ENCODE data around the gene FAM177A1.
"Not testable (repeated sequence)": the region's sequence is repeated elsewhere in the genome, so short reads cannot be mapped to it uniquely, and the experiment has no call there.

GRCh38 chr14:35094645-35095044, 48.6 kb downstream of the FAM177A1 start:
- not testable (repeated sequence) for TF ChIP-seq POLR2A (IDR thresholded peaks at IDR 0.05; ENCODE audit: low read depth); CTCF (IDR thresholded peaks at IDR 0.05); POLR2AphosphoS5 (IDR thresholded peaks at IDR 0.05)

Measured in esophagus muscularis mucosa (tissue), 3 donors.